NT2/D1 (cell line): ENCODE data around the gene POLR2H.

Source experiments
- SUZ12 ChIP-seq: IDR thresholded peaks from 2 replicates; pipeline ENCODE4 v1.6.1; 2011; ENCODE audit not compliant: insufficient read length, insufficient read depth; ENCODE audit errors: extremely low read depth
- YY1 ChIP-seq: IDR thresholded peaks from 2 replicates; pipeline ENCODE4 v1.6.1; 2011; ENCODE audit not compliant: insufficient read length, insufficient read depth

- TF ChIP-seq SUZ12 = no peak
- TF ChIP-seq YY1 = no peak
Observed at GRCh38 chr3:184389935-184390528, 28.5 kb downstream of the POLR2H start.
